ENCODE results near the gene TANK.

DNA sequence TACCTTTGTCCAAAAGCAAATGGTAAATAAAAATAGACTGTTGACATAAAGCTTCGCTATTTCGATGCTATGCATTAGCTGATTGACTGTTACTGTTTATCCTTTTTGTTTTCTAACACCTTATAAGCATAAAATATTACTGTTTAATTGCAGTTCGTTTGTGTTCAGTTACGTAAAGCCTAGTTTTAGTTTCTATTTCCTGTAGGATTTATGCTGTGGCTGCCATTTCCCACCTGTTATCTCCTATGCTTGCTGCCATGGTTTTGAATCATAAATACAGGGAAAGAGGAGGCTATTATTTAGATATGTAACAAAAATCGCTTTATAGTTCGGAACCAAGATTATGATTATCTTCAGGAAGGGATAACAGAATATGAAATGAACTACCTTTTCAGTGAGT lies 3.9 kb downstream of the TANK start:
- no peak for TF ChIP-seq CTCF (IDR thresholded peaks at IDR 0.05; ENCODE audit: low read depth, low read length)
- TF ChIP-seq POLR2A (IDR thresholded peaks at IDR 0.05; ENCODE audit: extremely low read depth, insufficient read length), result no peak
- no peak for TF ChIP-seq MAX (IDR thresholded peaks at IDR 0.05; ENCODE audit: low read depth, low read length)
